KMS-11 (cell line): ENCODE results near the gene LRRC14B.
"Not testable (repeated sequence)": the region's sequence is repeated elsewhere in the genome, so short reads cannot be mapped to it uniquely, and the experiment has no call there.

Source experiments
- H2AFZ ChIP-seq: fragments of 200-600 bp; sonication (generic); 2 replicates; pipeline ENCODE4 v1.6.1; 2016; ENCODE audit warnings: antibody characterized with exemption, mixed run types, low read depth
- H3K27ac ChIP-seq: fragments of 200-600 bp; sonication (generic); 2 replicates; pipeline ENCODE4 v1.6.1; 2016; ENCODE audit warnings: mild to moderate bottlenecking, mixed run types
- H3K27me3 ChIP-seq: fragments of 200-600 bp; sonication (generic); 2 replicates; pipeline ENCODE4 v1.6.1; 2017; ENCODE audit warnings: mild to moderate bottlenecking, low read depth, mixed run types, moderate library complexity; ENCODE audit not compliant: insufficient read depth
- H3K36me3 ChIP-seq: fragments of 200-600 bp; sonication (generic); 2 replicates; pipeline ENCODE4 v1.6.1; 2017; ENCODE audit warnings: mild to moderate bottlenecking, mixed run types; ENCODE audit not compliant: insufficient read depth
- H3K4me1 ChIP-seq: fragments of 200-600 bp; sonication (generic); 2 replicates; pipeline ENCODE4 v1.6.1; 2016; ENCODE audit warnings: mild to moderate bottlenecking, low read depth, mixed run types; ENCODE audit not compliant: poor library complexity, severe bottlenecking
- H3K4me2 ChIP-seq: fragments of 200-600 bp; sonication (generic); 2 replicates; pipeline ENCODE4 v1.7.0; 2016; ENCODE audit warnings: mild to moderate bottlenecking, mixed run types
- H3K4me3 ChIP-seq: fragments of 200-600 bp; sonication (generic); IDR thresholded peaks from 2 replicates; pipeline ENCODE4 v1.6.1; 2017; ENCODE audit warnings: low read depth, low read length, mixed read lengths; ENCODE audit not compliant: insufficient read depth
- H3K79me2 ChIP-seq: fragments of 200-600 bp; sonication (generic); 2 replicates; pipeline ENCODE4 v1.6.1; 2016; ENCODE audit warnings: low read depth, mixed run types; ENCODE audit not compliant: insufficient read depth
- H3K9ac ChIP-seq: fragments of 200-600 bp; sonication (generic); 2 replicates; pipeline ENCODE4 v1.6.1; 2016; ENCODE audit warnings: mild to moderate bottlenecking, mixed run types
- H4K20me1 ChIP-seq: fragments of 200-600 bp; sonication (generic); 2 replicates; pipeline ENCODE4 v1.6.1; 2016; ENCODE audit warnings: mild to moderate bottlenecking, mixed run types; ENCODE audit not compliant: insufficient read depth
- TF ChIP-seq, protein P1 (sequence below): fragments of 200-600 bp; sonication (generic); conservative IDR thresholded peaks from 2 replicates; pipeline ENCODE4 v1.6.1; 2017; ENCODE audit warnings: low read depth, mild to moderate bottlenecking, antibody characterized with exemption, low read length, moderate library complexity, mixed read lengths

Gene LRRC14B

DNA sequence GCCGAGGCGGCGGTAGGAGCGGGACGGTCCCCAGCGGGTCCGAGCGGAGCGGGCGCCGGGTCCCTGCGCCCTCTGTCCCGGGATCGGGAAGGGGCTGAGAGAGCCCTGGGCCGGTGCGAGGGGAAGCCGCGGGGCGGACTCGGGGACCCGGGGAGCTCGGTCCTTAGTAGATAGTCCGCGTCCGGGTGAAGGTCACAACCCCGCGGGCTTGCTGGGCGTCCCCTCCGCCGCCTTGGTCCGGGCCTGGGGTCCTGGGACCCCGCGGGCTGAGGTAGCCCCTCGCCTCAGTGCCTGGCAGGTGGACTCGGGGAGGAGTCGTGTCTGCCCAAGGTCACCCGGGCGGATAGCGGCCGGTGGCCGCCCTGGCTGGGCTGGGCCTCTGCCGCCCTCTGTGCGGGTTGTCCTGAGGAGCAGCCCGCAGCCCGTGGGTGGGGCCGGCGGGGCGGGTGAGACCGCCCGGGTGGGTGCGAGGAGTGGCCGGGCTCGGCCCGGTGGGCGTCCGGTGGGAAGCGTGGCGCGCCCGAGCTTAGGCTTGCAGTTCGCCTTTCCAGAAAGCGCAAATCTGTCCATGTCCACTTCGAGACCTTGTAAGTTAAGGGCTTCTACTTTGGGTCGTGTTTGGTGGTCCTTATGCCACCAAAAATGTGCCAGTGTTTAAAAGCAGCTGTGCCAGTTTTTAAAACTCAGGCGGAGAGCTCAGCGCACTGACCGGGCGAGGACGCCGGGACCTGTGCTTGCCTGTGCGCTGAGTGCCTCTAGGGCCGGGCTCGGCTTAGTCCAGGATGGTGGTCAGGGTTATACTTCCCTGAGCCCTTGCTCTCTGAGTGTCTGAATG, 27.4 kb downstream of the LRRC14B start:
- Histone ChIP-seq H3K4me2 (peak overlapping the region; percentile 72), H3K4me1 (peaks cover 28% of the 10 kb centered on the region), H3K79me2 (peaks cover 89% of the 10 kb centered on the region), H3K9ac (peak overlapping the region; percentile 85), H2AFZ (no peak overlapping the region), H4K20me1 (no peaks in the 10 kb centered on the region), H3K27ac (peak overlapping the region; percentile 60), H3K4me3 (no peak overlapping the region), H3K36me3 (peaks cover 5% of the 10 kb centered on the region; the same call in 1 of the 2 replicates), H3K27me3 (no peaks in the 10 kb centered on the region)
- TF ChIP-seq, protein P1, sequence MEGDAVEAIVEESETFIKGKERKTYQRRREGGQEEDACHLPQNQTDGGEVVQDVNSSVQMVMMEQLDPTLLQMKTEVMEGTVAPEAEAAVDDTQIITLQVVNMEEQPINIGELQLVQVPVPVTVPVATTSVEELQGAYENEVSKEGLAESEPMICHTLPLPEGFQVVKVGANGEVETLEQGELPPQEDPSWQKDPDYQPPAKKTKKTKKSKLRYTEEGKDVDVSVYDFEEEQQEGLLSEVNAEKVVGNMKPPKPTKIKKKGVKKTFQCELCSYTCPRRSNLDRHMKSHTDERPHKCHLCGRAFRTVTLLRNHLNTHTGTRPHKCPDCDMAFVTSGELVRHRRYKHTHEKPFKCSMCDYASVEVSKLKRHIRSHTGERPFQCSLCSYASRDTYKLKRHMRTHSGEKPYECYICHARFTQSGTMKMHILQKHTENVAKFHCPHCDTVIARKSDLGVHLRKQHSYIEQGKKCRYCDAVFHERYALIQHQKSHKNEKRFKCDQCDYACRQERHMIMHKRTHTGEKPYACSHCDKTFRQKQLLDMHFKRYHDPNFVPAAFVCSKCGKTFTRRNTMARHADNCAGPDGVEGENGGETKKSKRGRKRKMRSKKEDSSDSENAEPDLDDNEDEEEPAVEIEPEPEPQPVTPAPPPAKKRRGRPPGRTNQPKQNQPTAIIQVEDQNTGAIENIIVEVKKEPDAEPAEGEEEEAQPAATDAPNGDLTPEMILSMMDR, result no peak

DNA sequence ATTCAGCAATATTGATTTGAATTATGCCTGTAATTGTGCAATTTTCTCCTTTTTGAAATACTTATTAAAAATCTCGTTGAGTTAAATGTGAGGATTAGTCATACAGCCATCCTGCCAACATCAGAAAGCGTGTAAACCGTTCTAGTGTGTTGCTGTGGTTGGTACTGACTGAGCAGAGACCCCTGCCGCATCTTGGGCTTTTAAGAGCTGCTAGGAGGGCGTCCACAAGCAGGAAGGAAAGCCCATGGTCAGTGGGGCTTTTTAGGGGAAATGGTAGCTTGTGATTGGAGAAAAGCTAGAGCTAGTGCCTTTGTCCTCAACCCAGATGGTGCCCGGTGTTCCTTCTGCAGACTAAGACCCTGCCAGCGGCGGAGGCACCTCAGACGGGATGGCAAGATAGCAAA, 28.2 kb downstream of the LRRC14B start:
- Histone ChIP-seq H3K27me3 (no peaks in the 10 kb centered on the region), H4K20me1 (no peaks in the 10 kb centered on the region), H3K79me2 (peaks cover 89% of the 10 kb centered on the region), H3K4me2 (peak overlapping the region; percentile 72), H3K4me1 (peaks cover 36% of the 10 kb centered on the region), H3K9ac (peak overlapping the region; percentile 85), H3K4me3 (no peak overlapping the region), H2AFZ (no peak overlapping the region), H3K27ac (peak overlapping the region; percentile 60), H3K36me3 (peaks cover 5% of the 10 kb centered on the region; the same call in 1 of the 2 replicates)
- TF ChIP-seq, protein P1, result no peak

DNA sequence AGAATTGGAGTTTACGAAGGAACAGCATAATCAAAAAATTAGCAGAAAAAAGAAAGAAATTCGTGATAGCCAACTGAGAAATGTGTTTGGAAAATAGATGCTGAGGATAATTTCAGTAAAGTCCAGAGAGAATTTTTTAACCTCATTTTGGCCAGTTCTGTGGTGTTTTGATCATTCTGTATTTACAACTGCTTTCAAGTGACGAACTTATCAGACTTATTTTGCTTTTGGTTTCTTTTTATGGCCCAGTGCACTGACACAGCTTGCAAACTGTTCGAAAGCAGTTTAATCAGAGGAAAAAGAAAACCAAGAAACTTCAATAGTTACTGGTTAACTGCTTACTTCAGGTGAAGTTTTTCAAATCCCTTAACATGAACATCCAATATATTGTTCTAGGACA, 28.7 kb downstream of the LRRC14B start:
- Histone ChIP-seq H3K4me3 (no peak overlapping the region), H3K27ac (peak overlapping the region; percentile 60), H3K27me3 (no peaks in the 10 kb centered on the region), H3K4me2 (peak overlapping the region; percentile 72), H3K79me2 (peaks cover 89% of the 10 kb centered on the region), H3K36me3 (peaks cover 7% of the 10 kb centered on the region; the same call in 1 of the 2 replicates), H4K20me1 (no peaks in the 10 kb centered on the region), H3K9ac (peak overlapping the region; percentile 85; the same call in 1 of the 2 replicates), H2AFZ (no peak overlapping the region), H3K4me1 (peaks cover 42% of the 10 kb centered on the region)
- TF ChIP-seq, protein P1, result no peak

DNA sequence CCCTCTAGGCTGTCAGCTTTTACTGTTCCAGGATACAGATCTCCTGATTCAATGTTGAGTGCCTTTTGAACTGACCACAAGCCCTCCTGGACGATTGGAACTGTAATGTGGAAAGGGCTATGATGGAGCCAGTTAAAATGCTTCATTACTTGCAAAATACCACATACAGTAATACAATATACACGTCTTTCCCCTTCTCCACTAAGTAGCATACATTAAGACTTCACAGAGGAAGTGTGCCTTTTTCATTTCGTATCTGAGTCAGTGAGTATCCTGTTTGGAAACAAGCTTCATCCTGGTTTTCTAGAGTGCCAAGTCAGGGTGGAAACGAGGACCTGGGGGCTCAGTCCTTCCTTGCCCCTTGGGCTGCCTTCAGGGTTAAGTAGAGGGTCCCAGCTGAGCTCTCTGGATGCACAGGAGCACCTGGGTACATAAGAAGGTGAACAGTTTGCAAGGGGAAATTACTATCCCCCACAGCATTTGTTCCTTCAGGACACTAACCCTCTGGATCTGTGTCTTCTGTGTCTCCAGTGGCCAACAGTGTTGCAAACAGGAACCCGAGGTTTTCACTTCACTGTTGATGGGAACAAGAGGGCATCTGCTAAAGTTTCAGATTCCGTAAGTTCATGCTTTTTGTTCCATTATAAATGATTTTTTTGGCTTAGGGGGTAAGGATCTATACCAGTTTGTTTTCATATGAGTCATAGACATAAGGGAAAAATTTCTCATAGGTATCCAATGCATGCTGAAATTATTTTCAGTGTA, 31.8 kb downstream of the LRRC14B start:
- H4K20me1 ChIP-seq, H3K4me3 ChIP-seq, H2AFZ ChIP-seq, H3K27me3 ChIP-seq: not testable (repeated sequence)
- Histone ChIP-seq H3K4me2 (peak overlapping the region; percentile 72), H3K9ac (peak overlapping the region; percentile 4; the same call in 1 of the 2 replicates), H3K79me2 (peaks cover 92% of the 10 kb centered on the region), H3K27ac (peak overlapping the region; percentile 60), H3K4me1 (peaks cover 42% of the 10 kb centered on the region), H3K36me3 (peaks cover 33% of the 10 kb centered on the region)
